SH-SY5Y (cell line): ENCODE measurements around the gene SLC12A4.

Source experiments
- GATA2 ChIP-seq: IDR thresholded peaks from 2 replicates; pipeline ENCODE4 v1.6.1; 2011; ENCODE audit warnings: mild to moderate bottlenecking, low read depth, low read length
- GATA3 ChIP-seq: IDR thresholded peaks from 2 replicates; pipeline ENCODE4 v1.6.1; 2011; ENCODE audit warnings: low read depth, mild to moderate bottlenecking, low read length, moderate library complexity

The SLC12A4 gene

GRCh38 chr16:67954421-67955196 lies 13.8 kb downstream of the SLC12A4 start:
- TF ChIP-seq GATA3, result no peak

- TF ChIP-seq GATA3, result no peak
- no peak for TF ChIP-seq GATA2
These were observed 14.6 kb downstream of the SLC12A4 start for GRCh38 chr16:67953641-67954375.

- TF ChIP-seq GATA3, result no peak
- no peak for TF ChIP-seq GATA2
These were observed 17.0 kb downstream of the SLC12A4 start for GRCh38 chr16:67951485-67951884.

- TF ChIP-seq GATA2, result no peak
- TF ChIP-seq GATA3, result no peak
These were observed 18.0 kb downstream of the SLC12A4 start for GRCh38 chr16:67950335-67950843.

- TF ChIP-seq GATA2 (no peak), GATA3 (no peak)
These were observed 18.8 kb downstream of the SLC12A4 start for GRCh38 chr16:67949645-67950044.

GRCh38 chr16:67948015-67948414 lies 20.4 kb downstream of the SLC12A4 start:
- TF ChIP-seq GATA2, result no peak
- TF ChIP-seq GATA3, result no peak

- TF ChIP-seq GATA2 (no peak), GATA3 (no peak)
These were observed 21.4 kb downstream of the SLC12A4 start for GRCh38 chr16:67946966-67947558.

- TF ChIP-seq GATA2 (no peak), GATA3 (no peak)
These were observed 22.3 kb downstream of the SLC12A4 start for GRCh38 chr16:67946128-67946569.

GRCh38 chr16:67945392-67945933 lies 23.0 kb downstream of the SLC12A4 start:
- TF ChIP-seq GATA3 (no peak), GATA2 (no peak)

GRCh38 chr16:67944690-67945391 lies 23.6 kb downstream of the SLC12A4 start:
- TF ChIP-seq GATA2 (no peak), GATA3 (no peak)

- TF ChIP-seq GATA2 (no peak), GATA3 (no peak)
These were observed 24.6 kb downstream of the SLC12A4 start, which contains the start of gene LCAT for GRCh38 chr16:67943619-67944504. Gene LCAT, minus strand, starts transcription at chr16:67944120. Its CDS starts 19 bp downstream, at chr16:67944101.

- TF ChIP-seq GATA2, result no peak
- TF ChIP-seq GATA3, result no peak
These were observed 25.2 kb downstream of the SLC12A4 start for GRCh38 chr16:67943256-67943618.
